Cardiac muscle cell (in vitro differentiated cells and primary cell): ENCODE results near the gene CMSS1. TPM values are rescaled to one million over a fixed set of nuclear protein-coding genes. Genes with fewer than 3 reads are reported as not detected.

Source experiments
- DNase-seq, 2 donors: peaks; one replicate each; pipeline versions ENCODE4 v3.0.0 to v3.0.0-alpha.2; 2010 to 2017; ENCODE audit warnings: low read depth in 1 of 2, low spot score in 1 of 2
- H3K27ac ChIP-seq: fragments of 200-600 bp; sonication (generic); 2 replicates; pipeline ENCODE4 v1.5.1; 2016
- H3K27me3 ChIP-seq: fragments of 200-600 bp; sonication (generic); 2 replicates; pipeline ENCODE4 v1.6.0; 2016; ENCODE audit warnings: control low read depth
- H3K36me3 ChIP-seq: fragments of 200-600 bp; sonication (generic); 2 replicates; pipeline ENCODE4 v1.5.1; 2016; ENCODE audit warnings: control low read depth
- H3K4me1 ChIP-seq: fragments of 200-600 bp; sonication (generic); 2 replicates; pipeline ENCODE4 v1.8.1; 2017; ENCODE audit warnings: low read depth, mild to moderate bottlenecking, mixed run types
- H3K4me3 ChIP-seq: fragments of 200-600 bp; sonication (generic); 2 replicates; pipeline ENCODE4 v1.5.1; 2016; ENCODE audit warnings: mild to moderate bottlenecking
- H3K9me3 ChIP-seq: fragments of 200-600 bp; sonication (generic); 2 replicates; pipeline ENCODE4 v1.5.1; 2017; ENCODE audit warnings: low read depth, mild to moderate bottlenecking, control low read depth
- polyA plus RNA-seq: library from polyadenylated mRNA; unstranded; fragments of >200 nt; fragmentation: Nextera tagmentation; extraction: Ambion mirVana; gene quantifications from 2 replicates; pipeline ENCODE4 v1.2.1, GENCODE V29; 2016
- total RNA-seq: library from RNA; depleted of rRNA; stranded (reverse); fragments of >200 nt; gene quantifications from 2 replicates; pipeline ENCODE4 v1.2.3, GENCODE V29; 2016
- TF ChIP-seq, protein P1 (sequence below): IDR thresholded peaks from 2 replicates; pipeline ENCODE4 v1.5.1; 2012; ENCODE audit warnings: low read depth, mild to moderate bottlenecking, low read length

The CMSS1 gene
- total and polyA plus RNA-seq, 2 experiments from 2014 or later = 13.1 to 32.9 TPM

DNA sequence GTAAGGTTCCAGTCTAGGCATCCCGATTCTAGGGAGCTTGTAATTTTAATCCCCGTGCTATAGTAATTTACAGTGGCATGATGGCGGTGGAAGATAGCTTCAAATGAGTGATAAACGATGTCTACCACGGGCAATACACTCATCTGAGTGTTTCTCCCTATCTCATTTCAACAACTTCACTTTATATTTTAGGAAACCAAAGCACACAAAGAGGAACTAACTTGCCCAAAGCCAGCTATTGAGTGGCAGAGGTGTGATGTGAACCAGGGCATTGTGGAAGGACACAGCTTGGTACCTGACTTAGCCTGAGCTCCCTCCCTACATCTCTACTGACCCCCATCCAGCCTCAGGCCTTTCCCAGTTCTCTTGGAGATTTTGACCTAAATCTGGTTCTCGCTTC, 313.6 kb downstream of the CMSS1 start:
- Histone ChIP-seq H3K9me3 (no peaks in the 10 kb centered on the region), H3K4me3 (no peak overlapping the region), H3K27me3 (no peaks in the 10 kb centered on the region), H3K27ac (no peak overlapping the region), H3K4me1 (no peaks in the 10 kb centered on the region), H3K36me3 (no peaks in the 10 kb centered on the region)
- DNase-seq = no peak
- TF ChIP-seq, protein P1, sequence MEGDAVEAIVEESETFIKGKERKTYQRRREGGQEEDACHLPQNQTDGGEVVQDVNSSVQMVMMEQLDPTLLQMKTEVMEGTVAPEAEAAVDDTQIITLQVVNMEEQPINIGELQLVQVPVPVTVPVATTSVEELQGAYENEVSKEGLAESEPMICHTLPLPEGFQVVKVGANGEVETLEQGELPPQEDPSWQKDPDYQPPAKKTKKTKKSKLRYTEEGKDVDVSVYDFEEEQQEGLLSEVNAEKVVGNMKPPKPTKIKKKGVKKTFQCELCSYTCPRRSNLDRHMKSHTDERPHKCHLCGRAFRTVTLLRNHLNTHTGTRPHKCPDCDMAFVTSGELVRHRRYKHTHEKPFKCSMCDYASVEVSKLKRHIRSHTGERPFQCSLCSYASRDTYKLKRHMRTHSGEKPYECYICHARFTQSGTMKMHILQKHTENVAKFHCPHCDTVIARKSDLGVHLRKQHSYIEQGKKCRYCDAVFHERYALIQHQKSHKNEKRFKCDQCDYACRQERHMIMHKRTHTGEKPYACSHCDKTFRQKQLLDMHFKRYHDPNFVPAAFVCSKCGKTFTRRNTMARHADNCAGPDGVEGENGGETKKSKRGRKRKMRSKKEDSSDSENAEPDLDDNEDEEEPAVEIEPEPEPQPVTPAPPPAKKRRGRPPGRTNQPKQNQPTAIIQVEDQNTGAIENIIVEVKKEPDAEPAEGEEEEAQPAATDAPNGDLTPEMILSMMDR = no peak

DNA sequence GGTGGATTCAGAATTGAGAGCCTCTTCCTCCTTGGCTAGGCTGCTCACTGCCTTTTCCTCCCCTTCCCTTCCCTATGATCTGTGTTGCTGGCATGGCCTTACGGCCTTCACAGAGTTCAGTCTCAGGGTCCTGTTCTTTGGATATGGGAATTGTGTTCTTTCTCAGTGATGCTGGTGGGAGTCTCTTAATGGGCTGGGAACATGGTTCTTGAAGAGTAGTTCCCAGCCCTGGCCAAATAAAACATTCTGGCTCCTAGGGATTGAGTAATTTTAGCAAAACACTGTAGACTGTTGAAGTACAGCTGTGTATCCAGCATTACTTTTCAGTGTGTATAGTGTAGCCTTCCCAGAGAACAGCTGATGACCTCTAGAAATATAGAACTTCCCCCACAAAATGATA, 319.3 kb downstream of the CMSS1 start:
- Histone ChIP-seq H3K27me3 (no peaks in the 10 kb centered on the region), H3K27ac (no peak overlapping the region), H3K4me3 (no peak overlapping the region), H3K9me3 (no peaks in the 10 kb centered on the region), H3K4me1 (no peaks in the 10 kb centered on the region), H3K36me3 (no peaks in the 10 kb centered on the region)
- TF ChIP-seq, protein P1 = no peak
- peak in 1 of 2 donors; percentile 41 for DNase-seq

DNA sequence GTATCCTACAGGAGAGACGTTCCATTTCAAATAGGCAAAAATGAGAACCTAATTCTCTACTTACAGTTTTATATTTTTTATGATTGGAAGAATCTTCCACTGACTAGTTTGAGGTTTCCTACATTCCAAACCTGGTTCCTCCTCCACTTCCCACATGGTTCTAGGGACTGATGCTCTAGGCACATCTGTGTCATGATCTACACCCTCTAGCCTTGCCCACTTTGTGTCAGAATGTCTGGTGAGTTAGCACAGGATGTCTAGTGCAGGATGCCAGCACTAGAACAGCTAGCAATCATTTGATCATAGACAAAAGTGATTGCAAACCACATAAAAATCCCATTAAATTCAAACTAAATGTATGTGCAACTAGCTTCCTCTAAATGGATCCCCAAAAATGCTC, 323.3 kb downstream of the CMSS1 start:
- Histone ChIP-seq H3K36me3 (no peaks in the 10 kb centered on the region), H3K4me1 (no peaks in the 10 kb centered on the region), H3K9me3 (no peaks in the 10 kb centered on the region), H3K27me3 (no peaks in the 10 kb centered on the region), H3K4me3 (no peak overlapping the region), H3K27ac (no peak overlapping the region)
- TF ChIP-seq, protein P1 = no peak
- no peak for DNase-seq

DNA sequence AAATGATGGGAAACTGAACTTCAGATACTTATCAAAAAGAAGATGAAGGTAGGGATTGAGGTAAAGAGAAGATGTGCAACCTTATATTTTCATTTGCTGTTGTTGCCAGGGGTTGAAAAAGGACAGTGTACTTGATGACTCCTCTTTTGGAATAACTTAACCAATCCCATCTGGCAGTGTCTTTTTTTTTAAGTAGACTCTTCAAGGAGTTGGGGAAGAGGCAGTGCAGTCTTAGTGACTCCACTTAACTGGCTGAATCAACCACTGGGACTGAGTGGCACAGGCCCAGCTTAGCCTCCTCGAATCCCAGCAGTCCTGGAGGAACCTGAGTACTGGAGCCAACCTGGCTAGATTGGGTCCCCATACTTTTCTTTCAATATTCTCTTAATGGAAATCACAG, 323.9 kb downstream of the CMSS1 start:
- DNase-seq = no peak
- TF ChIP-seq, protein P1 = no peak
- no peaks in the 10 kb centered on the region for H3K9me3 ChIP-seq
- no peak overlapping the region for H3K4me3 ChIP-seq
- H3K27ac ChIP-seq = no peak overlapping the region
- no peaks in the 10 kb centered on the region for H3K36me3 ChIP-seq
- no peaks in the 10 kb centered on the region for H3K27me3 ChIP-seq
- no peaks in the 10 kb centered on the region for H3K4me1 ChIP-seq

DNA sequence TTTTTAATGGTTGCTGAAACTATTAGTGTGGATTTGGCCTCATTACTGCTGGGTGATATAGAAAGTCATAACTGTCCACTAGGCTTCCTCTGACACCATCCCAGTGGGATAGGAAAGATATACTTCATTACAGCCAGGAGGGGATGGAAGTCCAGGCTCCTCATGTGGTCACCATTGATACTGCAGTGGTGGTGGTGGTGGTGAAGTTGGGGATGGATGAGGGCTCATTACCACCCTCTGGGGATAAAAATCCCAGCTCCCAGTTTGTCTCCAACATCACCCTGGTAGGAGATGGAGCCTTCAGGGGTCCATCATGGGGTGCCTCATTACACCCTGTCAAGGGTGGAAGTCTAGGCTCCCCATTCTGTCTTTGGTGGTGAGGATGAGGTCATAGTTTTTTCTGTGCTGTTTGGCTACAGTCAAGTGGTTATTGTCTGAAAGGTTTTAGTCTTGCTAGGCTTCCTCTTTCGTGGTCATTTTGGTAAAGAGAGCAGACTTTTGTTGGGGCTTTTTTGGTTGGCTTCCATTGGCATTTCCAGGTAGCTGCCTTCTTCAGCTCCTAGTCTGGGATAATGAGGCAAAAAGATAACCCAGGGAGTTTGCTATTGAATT, 326.7 kb downstream of the CMSS1 start:
- Histone ChIP-seq H3K36me3 (no peaks in the 10 kb centered on the region), H3K9me3 (no peaks in the 10 kb centered on the region), H3K27ac (no peak overlapping the region), H3K4me1 (no peaks in the 10 kb centered on the region), H3K4me3 (no peak overlapping the region), H3K27me3 (no peaks in the 10 kb centered on the region)
- DNase-seq = no peak
- TF ChIP-seq, protein P1 = no peak
